Astrocyte (in vitro differentiated cells and primary cell): Measurements from ENCODE around the gene ADAMTS17. TPM values are rescaled to one million over a fixed set of nuclear protein-coding genes. Genes with fewer than 3 reads are reported as not detected.

Source experiments
- DNase-seq: peaks from one replicate; pipeline ENCODE4 v3.0.0-alpha.2; 2010; ENCODE audit warnings: low read depth
- FAIRE-seq: peaks from 2 replicates; lab custom pipeline; 2011; peaks lifted over from hg19 to GRCh38; lab: Jason Lieb, UNC
- H2AFZ ChIP-seq: 2 replicates; pipeline ENCODE4 v1.6.0; 2012; ENCODE audit warnings: low read depth, low read length, inconsistent platforms
- H3K27ac ChIP-seq: 2 replicates; pipeline ENCODE4 v1.5.1; 2011; ENCODE audit warnings: low read depth, low read length, inconsistent platforms
- H3K27me3 ChIP-seq: 2 replicates; pipeline ENCODE4 v1.6.0; 2011; ENCODE audit warnings: low read length, inconsistent platforms; ENCODE audit not compliant: insufficient read depth
- H3K36me3 ChIP-seq: 2 replicates; pipeline ENCODE4 v1.5.1; 2011; ENCODE audit warnings: low read length, inconsistent platforms; ENCODE audit not compliant: insufficient read depth
- H3K4me1 ChIP-seq: 2 replicates; pipeline ENCODE4 v1.5.1; 2011; ENCODE audit warnings: low read length, inconsistent platforms; ENCODE audit not compliant: insufficient read depth
- H3K4me2 ChIP-seq: 2 replicates; pipeline ENCODE4 v1.6.0; 2012; ENCODE audit warnings: low read length, inconsistent platforms
- H3K4me3 ChIP-seq: 2 replicates; pipeline ENCODE4 v1.5.1; 2011; ENCODE audit warnings: low read depth, mild to moderate bottlenecking, low read length, inconsistent platforms; ENCODE audit not compliant: insufficient read depth
- H3K79me2 ChIP-seq: 2 replicates; pipeline ENCODE4 v1.6.0; 2012; ENCODE audit warnings: mild to moderate bottlenecking, low read length, inconsistent platforms; ENCODE audit not compliant: insufficient read depth
- H3K9ac ChIP-seq: 2 replicates; pipeline ENCODE4 v1.6.0; 2012; ENCODE audit warnings: mild to moderate bottlenecking, low read length, inconsistent platforms
- H3K9me3 ChIP-seq: 2 replicates; pipeline ENCODE4 v1.5.1; 2012; ENCODE audit warnings: low read depth, mild to moderate bottlenecking, low read length, inconsistent platforms; ENCODE audit not compliant: insufficient read depth
- H4K20me1 ChIP-seq: 2 replicates; pipeline ENCODE4 v1.6.0; 2012; ENCODE audit warnings: low read length, inconsistent platforms; ENCODE audit not compliant: insufficient read depth
- H3K27ac Mint-ChIP-seq: one replicate; pipeline ENCODE4 v1.8.0; 2021; ENCODE audit warnings: mild to moderate bottlenecking, mixed read lengths; ENCODE audit not compliant: unreplicated experiment
- H3K27me3 Mint-ChIP-seq: one replicate; pipeline ENCODE4 v1.8.0; 2021; ENCODE audit warnings: low read depth, mixed read lengths; ENCODE audit not compliant: unreplicated experiment
- H3K36me3 Mint-ChIP-seq: one replicate; pipeline ENCODE4 v1.8.0; 2021; ENCODE audit warnings: low read depth, mixed read lengths; ENCODE audit not compliant: unreplicated experiment
- H3K4me1 Mint-ChIP-seq: one replicate; pipeline ENCODE4 v1.8.0; 2021; ENCODE audit warnings: low read depth, mixed read lengths; ENCODE audit not compliant: unreplicated experiment
- H3K4me3 Mint-ChIP-seq: one replicate; pipeline ENCODE4 v1.8.0; 2021; ENCODE audit warnings: mild to moderate bottlenecking, moderate library complexity, mixed read lengths; ENCODE audit not compliant: unreplicated experiment
- H3K9me3 Mint-ChIP-seq: one replicate; pipeline ENCODE4 v1.8.0; 2021; ENCODE audit warnings: mild to moderate bottlenecking, mixed read lengths; ENCODE audit not compliant: unreplicated experiment
- CTCF ChIP-seq: IDR thresholded peaks from 2 replicates; pipeline ENCODE4 v1.5.1; 2011; ENCODE audit warnings: low read depth, mild to moderate bottlenecking, inconsistent platforms, low read length, moderate library complexity; ENCODE audit not compliant: insufficient read depth
- EZH2 ChIP-seq: IDR thresholded peaks from 2 replicates; pipeline ENCODE4 v1.6.1; 2012; ENCODE audit warnings: mild to moderate bottlenecking, low read length, inconsistent platforms; ENCODE audit not compliant: insufficient read depth
- total RNA-seq: library from RNA; stranded (reverse); gene quantifications from 2 replicates; pipeline ENCODE4 v1.2.1, GENCODE V29; 2021

ADAMTS17 gene
- total RNA-seq, 1 donor from 2014 or later = 0.27 TPM

DNA sequence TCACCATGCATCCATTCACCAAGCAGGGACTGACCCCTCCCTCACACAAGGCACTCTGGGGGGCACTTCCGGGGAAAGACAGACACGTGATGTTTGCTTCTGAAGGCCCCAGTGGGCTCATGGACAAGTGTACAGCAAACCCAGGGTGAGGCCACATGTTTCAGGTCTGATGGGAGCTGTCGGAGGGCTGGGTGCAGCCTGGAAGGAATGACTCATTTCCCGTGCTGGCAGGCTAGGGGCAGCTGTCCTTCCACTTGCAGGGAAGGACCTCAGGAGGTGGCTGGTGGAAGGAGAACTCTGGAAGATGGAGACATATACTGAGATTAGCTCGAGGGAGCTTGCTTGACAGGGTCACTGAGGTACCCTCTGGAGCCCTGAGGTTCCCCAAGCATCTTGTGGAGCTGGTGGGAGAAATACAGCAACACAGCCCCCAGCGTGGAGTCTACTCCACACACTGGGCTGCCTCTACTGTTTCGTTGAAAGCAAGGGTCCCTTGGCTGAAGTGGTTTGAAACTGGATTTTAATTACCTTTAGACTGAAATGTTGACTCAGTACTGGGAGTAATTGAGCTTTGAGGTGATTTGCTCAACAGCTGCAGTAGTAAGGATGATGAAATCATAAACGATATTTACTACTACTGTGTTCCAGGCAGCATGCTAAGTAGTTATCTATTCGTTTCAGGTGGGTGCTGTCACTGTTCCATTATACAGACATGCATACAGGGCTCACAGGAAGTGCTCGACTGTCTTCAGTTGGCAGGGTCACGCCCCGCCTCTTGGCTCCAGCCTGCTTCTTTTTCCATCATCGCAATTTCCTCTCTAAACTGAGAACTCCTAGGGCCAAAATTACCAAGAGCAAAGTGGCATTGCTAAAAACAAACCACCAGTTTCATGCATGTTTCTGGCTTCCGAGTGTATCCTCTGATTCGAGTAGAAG lies 230.4 kb downstream of the ADAMTS17 start:
- FAIRE-seq = no peak
- H3K9me3 Mint-ChIP-seq = peaks cover 2% of the 10 kb centered on the region
- TF ChIP-seq CTCF (no peak), EZH2 (no peak)
- Histone ChIP-seq H3K9me3 (no peaks in the 10 kb centered on the region), H3K79me2 (no peaks in the 10 kb centered on the region), H4K20me1 (no peaks in the 10 kb centered on the region), H3K4me2 (peak overlapping the region; percentile 49), H2AFZ (peak overlapping the region; percentile 46), H3K4me3 (no peak overlapping the region), H3K4me1 (peaks cover 48% of the 10 kb centered on the region), H3K9ac (no peak overlapping the region), H3K27me3 (no peaks in the 10 kb centered on the region), H3K27ac (peak overlapping the region; percentile 44), H3K36me3 (no peaks in the 10 kb centered on the region)
- H3K36me3 Mint-ChIP-seq = peaks cover 3% of the 10 kb centered on the region
- H3K27me3 Mint-ChIP-seq = peaks cover 11% of the 10 kb centered on the region
- H3K4me3 Mint-ChIP-seq = no peak overlapping the region
- DNase-seq = peak; percentile 85
- H3K27ac Mint-ChIP-seq = peak overlapping the region; percentile 53
- H3K4me1 Mint-ChIP-seq = peaks cover 44% of the 10 kb centered on the region

GRCh38 chr15:100109486-100110035 lies 232.2 kb downstream of the ADAMTS17 start:
- no peak for TF ChIP-seq EZH2
- no peak for TF ChIP-seq CTCF
- no peak overlapping the region for H3K4me3 Mint-ChIP-seq
- FAIRE-seq = no peak

More at GRCh38 chr15:100109486-100110035, 232.2 kb downstream of the ADAMTS17 start:
- Histone ChIP-seq H3K9ac (no peak overlapping the region), H3K27ac (no peak overlapping the region), H3K79me2 (no peaks in the 10 kb centered on the region), H3K27me3 (no peaks in the 10 kb centered on the region), H4K20me1 (no peaks in the 10 kb centered on the region), H3K4me2 (no peak overlapping the region), H3K4me3 (no peak overlapping the region), H2AFZ (no peak overlapping the region), H3K36me3 (no peaks in the 10 kb centered on the region), H3K9me3 (no peaks in the 10 kb centered on the region), H3K4me1 (peaks cover 34% of the 10 kb centered on the region)
- peaks cover 3% of the 10 kb centered on the region for H3K36me3 Mint-ChIP-seq
- H3K27me3 Mint-ChIP-seq = peaks cover 20% of the 10 kb centered on the region
- H3K4me1 Mint-ChIP-seq = peaks cover 31% of the 10 kb centered on the region
- H3K9me3 Mint-ChIP-seq = no peaks in the 10 kb centered on the region
- DNase-seq = no peak
- H3K27ac Mint-ChIP-seq = no peak overlapping the region
